Sigmoid colon (tissue), 7 donors: ENCODE data around the gene FBXW4. TPM values are rescaled to one million over a fixed set of nuclear protein-coding genes. Genes with fewer than 3 reads are reported as not detected.

Experiments used
- DNase-seq: peaks from one replicate; pipeline ENCODE4 v3.0.0-alpha.2; 2019
- H3K27ac ChIP-seq, 4 donors: fragments of 200-600 bp; sonication (generic); one replicate each; pipeline ENCODE4 v1.5.1; 2016 to 2019; ENCODE audit warnings: mild to moderate bottlenecking in 1 of 4
- H3K27me3 ChIP-seq, 3 donors: fragments of 200-600 bp; sonication (generic); one replicate each; pipeline ENCODE4 v1.5.1; 2019; ENCODE audit warnings: mild to moderate bottlenecking in 1 of 3
- H3K36me3 ChIP-seq, 4 donors: fragments of 200-600 bp; sonication (generic); one replicate each; pipeline ENCODE4 v1.5.1; 2016 to 2019
- H3K4me1 ChIP-seq, 4 donors: fragments of 200-600 bp; sonication (generic); one replicate each; pipeline ENCODE4 v1.5.1; 2017 to 2019
- H3K4me3 ChIP-seq, 4 donors: fragments of 200-600 bp; sonication (generic); one replicate each; pipeline ENCODE4 v1.5.1; 2017 to 2019; ENCODE audit warnings: mild to moderate bottlenecking in 2 of 4, moderate library complexity in 1 of 4
- H3K9me3 ChIP-seq, 4 donors: fragments of 200-600 bp in 3 of 4; sonication (generic) in 3 of 4; one replicate each; pipeline versions ENCODE4 v1.5.1 to v1.6.1; 2013 to 2019
- EP300 ChIP-seq, 4 donors: sonication (generic); formaldehyde crosslinking; IDR thresholded peaks; one replicate each; pipeline ENCODE4 v1.6.1; 2017; ENCODE audit warnings: antibody characterized with exemption in 4 of 4
- POLR2A ChIP-seq, 2 donors: fragments of 450-650 bp; IDR thresholded peaks; one replicate each; pipeline ENCODE4 v1.6.1; 2016; ENCODE audit warnings: antibody characterized with exemption in 2 of 2, mild to moderate bottlenecking in 2 of 2, moderate library complexity in 2 of 2
- POLR2AphosphoS5 ChIP-seq, 4 donors: sonication (generic); formaldehyde crosslinking; IDR thresholded peaks; one replicate each; pipeline ENCODE4 v1.6.1; 2017; ENCODE audit warnings: antibody characterized with exemption in 4 of 4
- WGBS, 2 donors: extraction: QIAGEN DNeasy Blood & Tissue Kit; methylation state at CpG; one replicate each; pipeline ENCODE4 v1.1.7; 2013; 5-methylcytosine and 5-hydroxymethylcytosine counted together
- intact Hi-C: fragments of 100-400 bp; cut with DNase I; formaldehyde crosslinking; loops from one replicate; pipeline ENCODE4 v1.15.1; 2023
- polyA plus RNA-seq, 3 donors: library from polyadenylated mRNA; stranded (reverse); fragments of 200-250 nt; gene quantifications; one replicate each; pipeline ENCODE4 v1.2.3, GENCODE V29; 2013
- total RNA-seq, 4 donors: library from RNA; depleted of rRNA; stranded (reverse); fragments of >200 nt; gene quantifications; one replicate each; pipeline ENCODE4 v1.1.0, GENCODE V29; 2016
- TF ChIP-seq, protein P1 (sequence below), 4 experiments: fragments of 450-650 bp in 3 of 4; fragments of 200-600 bp in 1 of 4; IDR thresholded peaks; one replicate each; pipeline ENCODE4 v1.5.1; 2016 to 2019; ENCODE audit warnings: antibody characterized with exemption in 4 of 4, mild to moderate bottlenecking in 3 of 4, moderate library complexity in 2 of 4
- donor health status: healthy with polysubstance abuse.
- donor health status: Bipolar disorder and iron deficiency.
- donor health status: healthy.

Gene FBXW4
- total and polyA plus RNA-seq, 7 donors = 28.4 to 122 (median 89.7) TPM

DNA sequence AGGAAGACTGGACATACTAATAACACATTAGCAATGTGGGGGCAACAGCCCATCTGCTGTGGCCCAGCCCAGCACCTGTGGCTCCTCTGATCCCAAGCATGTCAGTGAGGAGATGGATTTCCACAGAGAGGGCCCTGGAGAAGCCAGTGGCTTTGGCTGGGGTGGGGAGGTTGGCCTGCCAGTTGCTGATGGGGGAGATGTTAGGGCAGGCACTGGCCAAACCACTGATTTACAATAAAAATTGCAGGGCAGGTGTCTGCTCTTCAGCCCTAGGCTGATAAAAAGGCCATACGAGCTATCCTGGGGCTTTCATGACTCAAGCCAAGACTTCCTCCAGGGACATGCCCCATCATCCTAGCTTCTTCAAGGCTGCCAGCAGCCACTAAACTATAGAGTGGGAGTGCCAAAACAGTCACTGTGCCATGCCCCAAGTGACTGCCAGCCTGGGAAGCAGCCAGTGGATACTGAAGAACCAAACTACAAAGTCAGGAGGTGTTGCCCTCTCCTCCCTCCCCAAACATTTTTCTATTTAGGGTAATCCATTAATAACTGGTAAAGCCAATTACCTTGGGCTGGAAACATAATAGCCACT is 69.1 kb downstream of the FBXW4 start:
- Histone ChIP-seq H3K27me3 (no peaks in the 10 kb centered on the region), H3K4me1 (no peaks in the 10 kb centered on the region), H3K9me3 (no peaks in the 10 kb centered on the region), H3K36me3 (peaks cover 0 to 57% (median 9%) of the 10 kb centered on the region in 4 donors), H3K4me3 (no peak overlapping the region), H3K27ac (no peak overlapping the region)
- no peak for TF ChIP-seq EP300 (IDR thresholded peaks at IDR 0.05)
- TF ChIP-seq POLR2A (IDR thresholded peaks at IDR 0.05) = no peak
- no peak for TF ChIP-seq POLR2AphosphoS5 (IDR thresholded peaks at IDR 0.05)
- TF ChIP-seq, protein P1, sequence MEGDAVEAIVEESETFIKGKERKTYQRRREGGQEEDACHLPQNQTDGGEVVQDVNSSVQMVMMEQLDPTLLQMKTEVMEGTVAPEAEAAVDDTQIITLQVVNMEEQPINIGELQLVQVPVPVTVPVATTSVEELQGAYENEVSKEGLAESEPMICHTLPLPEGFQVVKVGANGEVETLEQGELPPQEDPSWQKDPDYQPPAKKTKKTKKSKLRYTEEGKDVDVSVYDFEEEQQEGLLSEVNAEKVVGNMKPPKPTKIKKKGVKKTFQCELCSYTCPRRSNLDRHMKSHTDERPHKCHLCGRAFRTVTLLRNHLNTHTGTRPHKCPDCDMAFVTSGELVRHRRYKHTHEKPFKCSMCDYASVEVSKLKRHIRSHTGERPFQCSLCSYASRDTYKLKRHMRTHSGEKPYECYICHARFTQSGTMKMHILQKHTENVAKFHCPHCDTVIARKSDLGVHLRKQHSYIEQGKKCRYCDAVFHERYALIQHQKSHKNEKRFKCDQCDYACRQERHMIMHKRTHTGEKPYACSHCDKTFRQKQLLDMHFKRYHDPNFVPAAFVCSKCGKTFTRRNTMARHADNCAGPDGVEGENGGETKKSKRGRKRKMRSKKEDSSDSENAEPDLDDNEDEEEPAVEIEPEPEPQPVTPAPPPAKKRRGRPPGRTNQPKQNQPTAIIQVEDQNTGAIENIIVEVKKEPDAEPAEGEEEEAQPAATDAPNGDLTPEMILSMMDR (IDR thresholded peaks at IDR 0.05) = no peak
- WGBS, 2 donors = 85 to 91% methylated on average over 1 of the region's 1 CpG
- DNase-seq = no peak
- intact Hi-C loops = no loop called here

DNA sequence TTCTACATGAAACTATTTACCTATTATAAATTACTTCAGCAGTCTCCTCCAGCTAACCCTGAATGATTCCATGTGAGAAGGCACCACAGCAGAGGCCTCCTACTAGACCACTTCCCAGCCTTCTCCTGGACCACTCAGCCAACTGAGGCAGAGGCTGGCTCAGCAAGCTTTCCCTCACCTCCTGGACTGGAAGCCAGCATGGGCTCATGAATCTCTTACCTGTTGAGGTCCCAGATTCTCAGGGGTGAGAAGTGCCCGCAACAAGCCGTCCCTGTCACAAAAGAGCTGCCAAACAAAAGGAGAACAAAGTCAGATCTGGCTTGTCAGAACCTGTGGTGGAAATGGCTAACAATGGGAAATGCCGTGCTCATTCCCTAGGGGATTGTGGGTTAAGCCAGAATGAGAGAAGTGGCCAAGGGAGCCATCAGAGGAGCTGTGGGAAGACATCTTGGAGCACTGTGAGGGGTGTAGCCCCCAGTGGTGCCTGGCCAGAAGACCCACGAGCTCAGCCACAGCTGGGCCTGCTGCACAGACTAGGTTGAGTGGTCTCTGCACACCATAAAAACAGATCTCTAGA is 70.4 kb downstream of the FBXW4 start:
- no peaks in the 10 kb centered on the region for H3K9me3 ChIP-seq
- intact Hi-C loops = no loop called here
- peak; percentile 46 for DNase-seq
- TF ChIP-seq EP300 (IDR thresholded peaks at IDR 0.05) (no peak), POLR2AphosphoS5 (IDR thresholded peaks at IDR 0.05) (no peak)
- H3K4me1 ChIP-seq = no peaks in the 10 kb centered on the region
- H3K36me3 ChIP-seq = peaks cover 0 to 62% (median 12%) of the 10 kb centered on the region in 4 donors
- H3K4me3 ChIP-seq = no peak overlapping the region
- no peaks in the 10 kb centered on the region for H3K27me3 ChIP-seq
- 84 to 96% methylated on average over 4 of the region's 4 CpGs for WGBS, 2 donors
- no peak overlapping the region for H3K27ac ChIP-seq

DNA sequence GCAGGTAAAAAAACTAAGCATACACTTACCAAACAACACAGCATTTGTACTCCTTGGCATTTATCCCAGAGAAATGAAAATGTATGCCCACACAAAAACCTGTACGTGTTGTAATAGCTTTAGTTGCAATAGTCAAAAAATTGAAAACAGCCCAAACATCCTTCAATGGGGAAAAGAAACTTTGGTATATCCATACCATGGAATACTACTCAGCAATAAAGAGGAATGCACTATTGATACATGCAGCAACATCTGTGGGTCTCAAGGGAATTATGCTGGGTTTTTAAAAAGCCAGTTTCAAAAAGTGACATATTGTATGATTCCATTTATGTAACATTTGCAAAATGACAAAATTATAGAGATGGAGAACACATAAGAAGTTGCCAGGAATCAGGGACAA is 71.4 kb downstream of the FBXW4 start:
- H3K9me3 ChIP-seq = no peaks in the 10 kb centered on the region
- 93 to 95% methylated on average over 1 of the region's 1 CpG for WGBS, 2 donors
- H3K4me1 ChIP-seq = no peaks in the 10 kb centered on the region
- TF ChIP-seq, protein P1 (IDR thresholded peaks at IDR 0.05) = no peak
- no peak for TF ChIP-seq POLR2A (IDR thresholded peaks at IDR 0.05)
- TF ChIP-seq EP300 (IDR thresholded peaks at IDR 0.05) = no peak
- TF ChIP-seq POLR2AphosphoS5 (IDR thresholded peaks at IDR 0.05) = no peak
- H3K4me3 ChIP-seq = no peak overlapping the region
- H3K36me3 ChIP-seq = peaks cover 0 to 65% (median 12%) of the 10 kb centered on the region in 4 donors
- H3K27ac ChIP-seq = no peak overlapping the region
- H3K27me3 ChIP-seq = no peaks in the 10 kb centered on the region
- intact Hi-C loops = no loop called here
- no peak for DNase-seq

DNA sequence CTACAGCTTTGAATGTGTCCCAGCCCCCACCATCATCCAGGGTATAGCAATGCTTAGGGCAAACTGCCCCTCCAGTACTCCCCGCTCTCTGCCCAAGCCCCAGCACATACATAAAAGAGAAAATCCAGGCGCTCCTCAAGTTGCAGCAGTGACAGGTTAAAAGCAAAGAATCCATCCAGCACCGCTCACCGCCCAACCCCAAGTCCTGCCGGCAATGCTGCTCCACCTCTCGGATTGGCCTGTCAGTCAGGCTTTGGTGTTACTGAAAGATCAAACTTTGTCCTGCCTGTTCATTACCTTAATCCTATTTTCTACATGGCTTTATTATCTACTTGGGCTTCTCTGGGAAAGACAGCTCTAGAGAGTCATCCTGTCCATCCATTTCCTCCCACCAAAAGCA is 75.0 kb downstream of the FBXW4 start:
- peak; percentile 29 for DNase-seq

DNA sequence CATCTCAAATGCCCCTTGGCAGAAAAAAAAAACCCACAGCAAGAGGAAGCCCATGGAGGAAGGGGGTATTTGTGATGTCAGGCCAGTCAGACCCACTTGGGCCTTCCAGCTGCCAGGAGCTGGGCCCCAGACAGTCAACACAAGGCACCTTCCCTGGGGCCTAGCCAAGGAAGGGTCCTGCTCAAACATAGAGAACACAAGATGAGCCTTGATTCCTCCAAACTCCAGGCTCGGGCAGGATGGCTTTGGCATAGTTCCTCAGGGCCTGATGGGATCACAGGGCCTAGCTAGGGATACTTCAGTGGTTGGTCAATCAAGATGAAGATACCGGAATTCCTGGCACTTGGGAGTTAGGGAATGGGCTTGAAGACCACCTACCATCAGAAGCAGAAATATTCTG is 76.1 kb downstream of the FBXW4 start:
- intact Hi-C loops = no loop called here
- Histone ChIP-seq H3K4me1 (no peaks in the 10 kb centered on the region), H3K9me3 (no peaks in the 10 kb centered on the region), H3K27me3 (no peaks in the 10 kb centered on the region), H3K36me3 (peaks cover 0 to 68% (median 5%) of the 10 kb centered on the region in 4 donors), H3K4me3 (no peak overlapping the region), H3K27ac (no peak overlapping the region)
- TF ChIP-seq EP300 (IDR thresholded peaks at IDR 0.05) = no peak
- no peak for TF ChIP-seq POLR2AphosphoS5 (IDR thresholded peaks at IDR 0.05)
- TF ChIP-seq POLR2A (IDR thresholded peaks at IDR 0.05) = no peak
- DNase-seq = peak; percentile 29
- WGBS, 2 donors = 93 to 94% methylated on average over 2 of the region's 2 CpGs

More for the DNA sequence above, 75.0 kb downstream of the FBXW4 start:
- no peaks in the 10 kb centered on the region for H3K4me1 ChIP-seq
- intact Hi-C loops = no loop called here
- 97 to 99% methylated on average over 6 of the region's 6 CpGs for WGBS, 2 donors
- H3K4me3 ChIP-seq = no peak overlapping the region
- TF ChIP-seq, protein P1 (IDR thresholded peaks at IDR 0.05) = no peak
- TF ChIP-seq POLR2A (IDR thresholded peaks at IDR 0.05) (no peak), POLR2AphosphoS5 (IDR thresholded peaks at IDR 0.05) (no peak), EP300 (IDR thresholded peaks at IDR 0.05) (no peak)
- H3K9me3 ChIP-seq = no peaks in the 10 kb centered on the region
- H3K36me3 ChIP-seq = peaks cover 0 to 79% (median 12%) of the 10 kb centered on the region in 4 donors
- no peaks in the 10 kb centered on the region for H3K27me3 ChIP-seq
- no peak overlapping the region for H3K27ac ChIP-seq
